Daoy (cell line): Measurements from ENCODE around the gene CHMP6. TPM values are rescaled to one million over a fixed set of nuclear protein-coding genes. Genes with fewer than 3 reads are reported as not detected.
A peak's percentile ranks its signal among the peaks of the same experiment; 100 is the strongest.
"Not testable (repeated sequence)": the region's sequence is repeated elsewhere in the genome, so short reads cannot be mapped to it uniquely, and the experiment has no call there.

Experiments used
- DNase-seq: peaks from one replicate; pipeline ENCODE4 v3.0.0-alpha.2; 2015; ENCODE audit warnings: low read depth
- total RNA-seq: library from RNA; depleted of rRNA; stranded (reverse); fragments of >200 nt; shearing (Covaris generic); gene quantifications from 2 replicates; pipeline ENCODE4 v1.2.3, GENCODE V29; 2014

The CHMP6 gene
- total RNA-seq, 1 experiment from 2014 or later = 30.9 TPM

DNA sequence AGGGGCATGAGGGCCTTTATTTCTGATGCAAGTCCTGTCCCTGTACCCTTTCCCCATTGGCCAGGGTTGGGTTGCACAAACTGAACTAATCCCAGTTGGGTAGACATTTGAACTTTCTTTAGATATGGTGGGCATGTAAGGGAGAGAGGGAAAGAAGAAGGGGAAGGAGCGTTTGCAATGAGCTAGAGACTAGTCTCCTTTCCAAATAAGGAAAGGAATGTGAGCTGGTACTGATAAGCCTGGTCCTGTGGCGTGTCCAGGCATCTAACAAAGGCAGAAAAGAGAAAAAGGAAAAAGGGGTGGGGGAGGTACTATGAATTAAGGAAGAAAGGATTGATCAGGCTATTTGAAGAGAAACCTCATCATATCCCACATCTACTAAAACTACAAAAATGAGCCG, 20.3 kb downstream of the CHMP6 start:
- no peak for DNase-seq

- DNase-seq = no peak
Observed at GRCh38 chr17:81012574-81013447, 21.2 kb downstream of the CHMP6 start.

DNA sequence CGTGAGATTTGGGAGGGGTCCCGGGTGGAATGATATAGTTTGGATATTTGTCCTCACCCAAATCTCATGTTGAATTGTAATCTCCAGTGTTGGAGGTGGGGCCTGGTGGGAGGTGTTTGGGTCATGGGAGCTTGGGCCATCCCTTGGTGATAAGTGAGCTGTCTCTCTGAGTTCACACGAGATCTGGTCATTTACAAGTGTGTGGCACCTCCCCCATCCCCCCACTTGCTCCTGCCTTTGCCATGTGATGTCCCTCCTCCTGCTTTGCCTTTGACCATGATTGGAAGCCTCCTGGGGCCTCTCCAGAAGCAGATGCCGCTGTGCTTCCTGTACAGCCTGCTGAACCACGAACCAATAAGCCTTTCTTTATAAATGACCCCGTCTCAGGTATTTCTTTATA, 22.0 kb downstream of the CHMP6 start:
- no peak for DNase-seq

- DNase-seq = no peak
Observed at GRCh38 chr17:81015136-81015535, 23.5 kb downstream of the CHMP6 start.

DNA sequence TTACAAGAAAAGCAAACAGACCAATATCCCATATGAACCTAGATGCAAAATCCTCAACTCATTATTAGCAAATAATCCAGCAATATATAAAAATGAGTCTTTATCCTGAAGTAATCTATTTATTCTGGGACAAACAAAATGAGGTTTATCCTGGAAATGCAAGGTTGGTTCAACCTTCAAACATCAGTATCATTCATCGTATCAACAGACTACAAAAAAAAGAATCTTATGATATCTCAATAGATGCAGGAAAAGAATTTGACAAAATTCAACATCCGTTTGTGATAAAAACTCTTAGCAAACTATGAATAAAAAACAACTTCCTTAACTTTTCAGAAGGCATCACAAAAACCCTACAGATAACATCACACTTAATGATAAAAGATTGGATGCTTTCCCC, 24.9 kb downstream of the CHMP6 start:
- no peak for DNase-seq

DNA sequence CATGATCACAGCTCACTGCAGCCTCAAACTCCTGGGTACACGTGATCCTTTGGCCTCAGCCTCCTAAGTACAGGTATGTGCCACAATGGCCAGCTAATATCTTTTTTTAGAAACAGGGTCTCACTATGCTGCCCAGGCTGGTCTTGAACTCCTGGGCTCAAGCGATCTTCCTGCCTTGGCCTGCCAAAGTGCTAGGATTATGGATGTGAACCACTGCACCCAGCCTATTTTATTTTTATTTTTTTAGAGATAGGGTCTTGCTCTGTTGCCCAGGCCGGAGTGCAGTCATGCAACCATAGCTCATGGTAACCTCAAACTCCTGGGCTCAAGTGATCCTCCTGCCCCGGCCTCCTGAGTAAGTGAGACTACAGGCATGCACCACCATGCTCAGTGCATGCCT, 25.7 kb downstream of the CHMP6 start:
- not testable (repeated sequence) for DNase-seq

GRCh38 chr17:81018044-81018802, 26.6 kb downstream of the CHMP6 start:
- DNase-seq = no peak

- DNase-seq = no peak
Observed at GRCh38 chr17:81019563-81020442, 28.2 kb downstream of the CHMP6 start.

DNA sequence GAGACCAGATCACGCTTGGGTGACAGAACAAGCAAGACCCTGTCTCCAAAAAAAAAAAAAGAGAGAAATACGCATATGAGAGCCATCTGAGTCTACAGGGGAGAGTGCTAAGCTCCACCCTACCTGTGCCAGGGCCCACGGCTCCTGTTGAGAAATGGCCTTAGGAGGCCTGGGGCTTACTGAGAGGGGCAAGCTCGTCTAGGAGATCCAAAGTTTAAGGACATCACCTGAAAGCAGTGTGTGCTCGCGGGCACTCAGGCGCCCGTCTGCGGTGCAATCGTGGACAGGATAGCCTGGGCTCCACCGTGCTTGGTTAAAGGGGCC, 28.8 kb downstream of the CHMP6 start:
- DNase-seq = no peak

DNA sequence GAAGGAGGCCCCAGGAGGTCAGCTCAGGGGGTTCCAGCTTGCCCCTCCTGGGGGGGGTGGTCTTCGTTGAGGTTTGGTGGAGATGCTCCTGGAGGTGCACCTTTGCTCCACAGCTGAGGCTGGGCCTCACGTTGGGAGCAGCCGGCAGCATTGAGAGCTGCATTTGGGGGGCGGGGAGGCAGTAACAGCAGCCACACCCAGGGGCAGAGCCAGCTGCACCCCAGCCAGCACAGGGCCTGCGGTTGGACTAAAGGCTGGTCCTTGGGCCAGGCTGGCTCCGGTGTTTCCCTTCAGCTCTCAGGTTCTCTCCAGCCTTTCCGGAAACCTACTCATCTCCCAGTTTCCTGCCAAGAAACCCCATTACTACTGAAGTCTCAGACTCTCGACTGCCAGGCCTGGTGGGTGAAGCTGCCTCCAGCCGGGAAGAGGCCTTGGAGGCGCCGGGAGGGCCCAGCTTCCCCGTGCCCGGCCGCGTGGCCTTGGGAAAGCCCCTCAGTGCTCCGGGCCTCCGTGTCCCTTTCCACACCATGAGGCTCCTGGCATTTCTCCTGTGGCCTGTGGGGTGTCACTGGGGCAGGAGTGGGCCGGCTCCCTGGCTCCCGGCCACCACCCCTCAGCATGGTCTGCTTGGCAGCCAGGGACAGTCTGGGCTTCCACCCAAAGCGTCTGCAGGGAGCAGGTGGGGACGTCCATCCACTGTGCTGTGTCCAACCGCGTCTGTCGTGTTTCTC, 29.3 kb downstream of the CHMP6 start:
- peak; percentile 92 for DNase-seq

- DNase-seq = no peak
Observed at GRCh38 chr17:81021531-81022343, 30.1 kb downstream of the CHMP6 start.

- DNase-seq = no peak
Observed at GRCh38 chr17:81022344-81022676, 30.7 kb downstream of the CHMP6 start.

GRCh38 chr17:81025065-81025740, 33.6 kb downstream of the CHMP6 start:
- no peak for DNase-seq

GRCh38 chr17:81025741-81026129, 34.1 kb downstream of the CHMP6 start:
- no peak for DNase-seq

DNA sequence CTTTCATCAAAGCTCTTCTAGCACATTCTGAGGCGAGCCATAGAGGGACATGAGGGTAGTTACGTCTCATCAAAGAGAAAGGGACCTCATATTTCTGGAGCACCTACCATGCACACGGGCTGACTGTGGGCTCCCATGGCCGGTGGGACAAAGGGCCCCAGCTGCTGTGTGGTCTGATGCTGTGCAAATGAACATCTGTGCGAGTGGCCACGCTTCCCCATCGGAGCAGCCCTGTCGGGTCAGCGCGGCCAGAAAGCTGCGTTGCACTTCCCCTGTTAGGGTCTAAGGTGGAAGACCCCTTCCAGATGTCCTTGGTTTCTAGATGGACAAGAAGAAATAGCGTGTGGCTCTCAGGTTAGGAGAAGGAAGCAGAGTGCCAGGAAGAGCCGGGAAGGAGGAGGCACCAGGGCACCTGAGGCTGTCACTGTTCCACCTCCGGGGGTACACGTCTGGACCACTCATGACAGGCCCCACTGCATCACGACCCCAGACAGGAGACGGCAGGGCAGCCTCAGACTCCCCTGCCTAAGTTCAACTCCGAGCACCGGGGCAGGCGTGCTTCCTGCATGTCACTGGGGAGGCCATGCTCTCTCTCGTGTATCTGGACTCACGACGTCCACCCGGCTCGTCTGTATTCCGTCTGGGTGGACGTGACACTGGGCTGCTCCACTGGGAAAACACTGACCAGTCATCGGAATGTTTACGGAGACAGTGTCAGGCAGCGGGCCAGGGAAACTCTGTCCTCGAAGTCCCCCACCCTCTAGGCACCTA, 34.8 kb downstream of the CHMP6 start:
- no peak for DNase-seq

GRCh38 chr17:81027038-81027437, 35.4 kb downstream of the CHMP6 start:
- DNase-seq = no peak

GRCh38 chr17:81027591-81028505, 36.2 kb downstream of the CHMP6 start:
- DNase-seq = no peak

GRCh38 chr17:81028506-81028858, 36.8 kb downstream of the CHMP6 start:
- DNase-seq = no peak
